ENCODE results near the gene FLNC.

Gene FLNC

DNA sequence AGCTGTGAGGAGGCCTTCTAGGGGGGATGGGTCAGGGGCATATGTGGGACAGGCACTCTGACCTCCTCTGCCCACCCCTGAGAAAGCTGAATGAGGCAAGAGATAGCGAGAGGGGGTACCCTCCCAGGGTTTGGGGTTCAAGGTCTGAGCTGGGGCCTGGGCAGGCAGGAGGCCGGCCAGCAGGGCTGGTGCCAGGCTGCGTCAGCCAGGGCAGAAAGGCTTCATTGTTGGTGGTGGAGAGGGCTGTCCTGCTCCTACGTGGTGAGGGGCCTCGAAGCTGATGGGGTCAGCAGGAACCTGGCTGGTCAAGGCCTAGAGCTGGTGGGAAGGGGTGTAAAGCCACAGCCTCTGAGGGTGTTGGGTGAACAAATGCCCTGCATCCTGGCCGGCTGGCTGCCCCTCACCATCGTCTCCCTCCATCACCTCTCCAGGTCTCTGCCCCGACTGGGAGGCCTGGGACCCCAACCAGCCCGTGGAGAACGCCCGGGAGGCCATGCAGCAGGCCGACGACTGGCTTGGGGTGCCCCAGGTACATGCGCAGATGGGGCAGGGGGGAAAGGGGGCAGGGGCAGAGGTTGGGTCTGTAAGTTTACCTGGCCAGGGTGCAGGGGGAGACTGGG is 6.6 kb downstream of the FLNC start:
- H3K27me3 ChIP-seq (ENCODE audit: low read length): no peaks in the 10 kb centered on the region
- H3K4me2 ChIP-seq (ENCODE audit: low read depth, low read length, poor library complexity, severe bottlenecking): no peak overlapping the region
- no peak overlapping the region for H2AFZ ChIP-seq (ENCODE audit: low read depth, low read length, severe bottlenecking)
- no peaks in the 10 kb centered on the region for H4K20me1 ChIP-seq (ENCODE audit: low read depth, low read length)
- H3K9me2 ChIP-seq (replicated peaks; ENCODE audit: insufficient read depth, low read length): no peaks in the 10 kb centered on the region
- no peaks in the 10 kb centered on the region for H3K79me2 ChIP-seq (ENCODE audit: insufficient read depth, low read length)
- no peak overlapping the region for H3K27ac ChIP-seq (ENCODE audit: low read depth, low read length)
- no peak overlapping the region for H3K9ac ChIP-seq (ENCODE audit: low read length)
- H3K4me3 ChIP-seq (ENCODE audit: insufficient read depth, low read length, poor library complexity, severe bottlenecking): no peak overlapping the region
- no peaks in the 10 kb centered on the region for H3K9me3 ChIP-seq (ENCODE audit: insufficient read depth, low read length)
- H3F3A ChIP-seq (ENCODE audit: insufficient read depth): no peaks in the 10 kb centered on the region
- no peaks in the 10 kb centered on the region for H3K36me3 ChIP-seq (ENCODE audit: low read length)
- no peak for TF ChIP-seq EZH2phosphoT487 (conservative IDR thresholded peaks at IDR 0.05; ENCODE audit: low read length)
- TF ChIP-seq, protein P1, sequence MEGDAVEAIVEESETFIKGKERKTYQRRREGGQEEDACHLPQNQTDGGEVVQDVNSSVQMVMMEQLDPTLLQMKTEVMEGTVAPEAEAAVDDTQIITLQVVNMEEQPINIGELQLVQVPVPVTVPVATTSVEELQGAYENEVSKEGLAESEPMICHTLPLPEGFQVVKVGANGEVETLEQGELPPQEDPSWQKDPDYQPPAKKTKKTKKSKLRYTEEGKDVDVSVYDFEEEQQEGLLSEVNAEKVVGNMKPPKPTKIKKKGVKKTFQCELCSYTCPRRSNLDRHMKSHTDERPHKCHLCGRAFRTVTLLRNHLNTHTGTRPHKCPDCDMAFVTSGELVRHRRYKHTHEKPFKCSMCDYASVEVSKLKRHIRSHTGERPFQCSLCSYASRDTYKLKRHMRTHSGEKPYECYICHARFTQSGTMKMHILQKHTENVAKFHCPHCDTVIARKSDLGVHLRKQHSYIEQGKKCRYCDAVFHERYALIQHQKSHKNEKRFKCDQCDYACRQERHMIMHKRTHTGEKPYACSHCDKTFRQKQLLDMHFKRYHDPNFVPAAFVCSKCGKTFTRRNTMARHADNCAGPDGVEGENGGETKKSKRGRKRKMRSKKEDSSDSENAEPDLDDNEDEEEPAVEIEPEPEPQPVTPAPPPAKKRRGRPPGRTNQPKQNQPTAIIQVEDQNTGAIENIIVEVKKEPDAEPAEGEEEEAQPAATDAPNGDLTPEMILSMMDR (IDR thresholded peaks at IDR 0.05; ENCODE audit: insufficient read depth, low read length, poor library complexity, severe bottlenecking): no peak

DNA sequence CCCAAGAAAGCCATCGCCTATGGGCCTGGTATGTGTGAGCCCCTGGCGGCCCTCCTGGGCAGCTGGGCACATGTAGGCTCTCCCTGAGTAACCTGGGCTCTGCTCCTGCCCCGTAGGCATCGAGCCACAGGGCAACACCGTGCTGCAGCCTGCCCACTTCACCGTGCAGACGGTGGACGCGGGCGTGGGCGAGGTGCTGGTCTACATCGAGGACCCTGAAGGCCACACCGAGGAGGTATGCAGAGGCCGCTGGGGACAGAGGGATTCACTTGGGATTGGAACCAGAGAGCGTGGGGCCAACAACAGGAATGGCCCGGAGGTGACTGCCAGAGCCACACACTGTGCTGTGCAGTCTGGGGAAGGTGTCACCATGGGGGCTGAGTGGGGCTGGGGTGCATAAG is 7.3 kb downstream of the FLNC start:
- no peak overlapping the region for H2AFZ ChIP-seq (ENCODE audit: low read depth, low read length, severe bottlenecking)
- H4K20me1 ChIP-seq (ENCODE audit: low read depth, low read length): no peaks in the 10 kb centered on the region
- TF ChIP-seq, protein P1 (IDR thresholded peaks at IDR 0.05; ENCODE audit: insufficient read depth, low read length, poor library complexity, severe bottlenecking): no peak
- no peak for TF ChIP-seq EZH2phosphoT487 (conservative IDR thresholded peaks at IDR 0.05; ENCODE audit: low read length)
- H3K36me3 ChIP-seq (ENCODE audit: low read length): no peaks in the 10 kb centered on the region
- H3K27me3 ChIP-seq (ENCODE audit: low read length): no peaks in the 10 kb centered on the region
- no peak overlapping the region for H3K4me3 ChIP-seq (ENCODE audit: insufficient read depth, low read length, poor library complexity, severe bottlenecking)
- no peak overlapping the region for H3K4me2 ChIP-seq (ENCODE audit: low read depth, low read length, poor library complexity, severe bottlenecking)
- H3K9me3 ChIP-seq (ENCODE audit: insufficient read depth, low read length): no peaks in the 10 kb centered on the region
- no peak overlapping the region for H3K9ac ChIP-seq (ENCODE audit: low read length)
- no peak overlapping the region for H3K27ac ChIP-seq (ENCODE audit: low read depth, low read length)
- no peaks in the 10 kb centered on the region for H3F3A ChIP-seq (ENCODE audit: insufficient read depth)
- no peaks in the 10 kb centered on the region for H3K9me2 ChIP-seq (replicated peaks; ENCODE audit: insufficient read depth, low read length)
- no peaks in the 10 kb centered on the region for H3K79me2 ChIP-seq (ENCODE audit: insufficient read depth, low read length)

GRCh38 chr7:128838109-128838779 is 8.0 kb downstream of the FLNC start:
- Histone ChIP-seq H3K79me2 (ENCODE audit: insufficient read depth, low read length) (no peaks in the 10 kb centered on the region), H3K9me2 (replicated peaks; ENCODE audit: insufficient read depth, low read length) (no peaks in the 10 kb centered on the region), H4K20me1 (ENCODE audit: low read depth, low read length) (no peaks in the 10 kb centered on the region), H3K27ac (ENCODE audit: low read depth, low read length) (no peak overlapping the region), H3K4me3 (ENCODE audit: insufficient read depth, low read length, poor library complexity, severe bottlenecking) (no peak overlapping the region), H3K9me3 (ENCODE audit: insufficient read depth, low read length) (no peaks in the 10 kb centered on the region), H3K9ac (ENCODE audit: low read length) (no peak overlapping the region), H3F3A (ENCODE audit: insufficient read depth) (no peaks in the 10 kb centered on the region), H2AFZ (ENCODE audit: low read depth, low read length, severe bottlenecking) (no peak overlapping the region), H3K36me3 (ENCODE audit: low read length) (no peaks in the 10 kb centered on the region), H3K4me2 (ENCODE audit: low read depth, low read length, poor library complexity, severe bottlenecking) (no peak overlapping the region), H3K27me3 (ENCODE audit: low read length) (no peaks in the 10 kb centered on the region)
- TF ChIP-seq, protein P1 (IDR thresholded peaks at IDR 0.05; ENCODE audit: insufficient read depth, low read length, poor library complexity, severe bottlenecking): no peak
- no peak for TF ChIP-seq EZH2phosphoT487 (conservative IDR thresholded peaks at IDR 0.05; ENCODE audit: low read length)

Measured in SU-DHL-6 (cell line).